Measurements from ENCODE around the gene AIMP1.

DNA sequence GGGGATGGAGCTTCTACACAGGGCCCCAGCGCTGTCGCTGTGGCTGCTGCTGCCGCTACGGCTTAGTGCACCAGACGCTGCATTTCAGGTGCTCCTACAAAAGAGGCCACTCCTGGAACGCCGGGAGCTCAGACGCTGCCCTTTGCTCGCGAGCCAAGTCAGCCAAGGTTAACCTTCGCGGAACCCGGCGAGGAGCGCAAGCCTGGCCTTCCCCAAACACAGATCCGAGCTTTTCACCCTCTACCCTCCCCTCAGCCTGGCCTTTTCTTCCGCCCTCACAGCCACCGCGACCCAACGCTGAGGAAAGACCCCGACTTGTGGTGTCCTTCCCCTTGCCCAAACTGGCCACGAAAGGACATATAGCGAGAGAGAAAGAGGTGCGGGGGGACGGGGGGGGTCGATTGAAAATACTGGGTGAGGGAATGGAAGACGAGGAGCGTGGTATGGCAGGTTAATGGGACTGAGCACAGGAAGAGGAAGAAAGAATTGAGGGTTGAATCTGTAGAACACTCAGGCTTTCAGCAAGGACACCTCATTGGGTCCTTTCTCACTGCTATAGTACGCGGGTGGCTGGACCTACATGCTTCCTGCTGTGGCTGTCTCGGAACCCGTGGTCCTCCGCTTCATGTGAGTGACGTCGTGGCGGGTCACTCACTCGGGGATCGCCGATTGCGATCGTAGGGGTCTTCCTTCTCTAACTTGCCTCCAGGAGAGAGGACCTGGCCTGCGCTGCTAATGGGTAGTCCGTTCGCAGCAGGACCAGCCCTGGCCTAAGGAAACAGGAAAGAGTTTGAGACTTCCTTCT lies at the start of gene AIMP1, which contains the start of gene TBCK:
- TF ChIP-seq, protein P1, sequence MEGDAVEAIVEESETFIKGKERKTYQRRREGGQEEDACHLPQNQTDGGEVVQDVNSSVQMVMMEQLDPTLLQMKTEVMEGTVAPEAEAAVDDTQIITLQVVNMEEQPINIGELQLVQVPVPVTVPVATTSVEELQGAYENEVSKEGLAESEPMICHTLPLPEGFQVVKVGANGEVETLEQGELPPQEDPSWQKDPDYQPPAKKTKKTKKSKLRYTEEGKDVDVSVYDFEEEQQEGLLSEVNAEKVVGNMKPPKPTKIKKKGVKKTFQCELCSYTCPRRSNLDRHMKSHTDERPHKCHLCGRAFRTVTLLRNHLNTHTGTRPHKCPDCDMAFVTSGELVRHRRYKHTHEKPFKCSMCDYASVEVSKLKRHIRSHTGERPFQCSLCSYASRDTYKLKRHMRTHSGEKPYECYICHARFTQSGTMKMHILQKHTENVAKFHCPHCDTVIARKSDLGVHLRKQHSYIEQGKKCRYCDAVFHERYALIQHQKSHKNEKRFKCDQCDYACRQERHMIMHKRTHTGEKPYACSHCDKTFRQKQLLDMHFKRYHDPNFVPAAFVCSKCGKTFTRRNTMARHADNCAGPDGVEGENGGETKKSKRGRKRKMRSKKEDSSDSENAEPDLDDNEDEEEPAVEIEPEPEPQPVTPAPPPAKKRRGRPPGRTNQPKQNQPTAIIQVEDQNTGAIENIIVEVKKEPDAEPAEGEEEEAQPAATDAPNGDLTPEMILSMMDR (IDR thresholded peaks at IDR 0.05) = no peak
- TF ChIP-seq POLR2A (IDR thresholded peaks at IDR 0.05) = peak; percentile 45
